Activated T-cell treated with anti-CD3 and anti-CD28 coated beads, Interleukin-2, amount 50 U/mL, for 4 hours (primary cell): ENCODE data around the gene SSTR4. TPM values are rescaled to one million over a fixed set of nuclear protein-coding genes. Genes with fewer than 3 reads are reported as not detected.

Experiments used
- ATAC-seq, 2 donors: fragments of 200-7000 bp; cut with Tn5 transposase; one replicate each; pipeline ENCODE4 v1.10.0; 2021
- DNase-seq: peaks from one replicate; pipeline ENCODE4 v3.0.0-alpha.2; 2020
- H3K27me3 Mint-ChIP-seq: one replicate; pipeline ENCODE4 v1.8.0; 2021; ENCODE audit warnings: low read depth, mixed read lengths
- H3K36me3 Mint-ChIP-seq: one replicate; pipeline ENCODE4 v1.8.0; 2022; ENCODE audit warnings: mixed read lengths; ENCODE audit not compliant: insufficient read depth
- H3K4me1 Mint-ChIP-seq: one replicate; pipeline ENCODE4 v1.8.0; 2021; ENCODE audit warnings: low read depth, mixed read lengths
- H3K4me3 Mint-ChIP-seq: one replicate; pipeline ENCODE4 v1.8.0; 2021; ENCODE audit warnings: mild to moderate bottlenecking, moderate library complexity, mixed read lengths
- H3K9me3 Mint-ChIP-seq: one replicate; pipeline ENCODE4 v1.8.0; 2021; ENCODE audit warnings: mixed read lengths
- total RNA-seq, 3 donors: library from RNA; stranded (reverse); gene quantifications; one replicate each; pipeline ENCODE4 v1.2.1, GENCODE V29; 2021

SSTR4 gene
- total RNA-seq, 3 donors from 2014 or later: not detected

DNA sequence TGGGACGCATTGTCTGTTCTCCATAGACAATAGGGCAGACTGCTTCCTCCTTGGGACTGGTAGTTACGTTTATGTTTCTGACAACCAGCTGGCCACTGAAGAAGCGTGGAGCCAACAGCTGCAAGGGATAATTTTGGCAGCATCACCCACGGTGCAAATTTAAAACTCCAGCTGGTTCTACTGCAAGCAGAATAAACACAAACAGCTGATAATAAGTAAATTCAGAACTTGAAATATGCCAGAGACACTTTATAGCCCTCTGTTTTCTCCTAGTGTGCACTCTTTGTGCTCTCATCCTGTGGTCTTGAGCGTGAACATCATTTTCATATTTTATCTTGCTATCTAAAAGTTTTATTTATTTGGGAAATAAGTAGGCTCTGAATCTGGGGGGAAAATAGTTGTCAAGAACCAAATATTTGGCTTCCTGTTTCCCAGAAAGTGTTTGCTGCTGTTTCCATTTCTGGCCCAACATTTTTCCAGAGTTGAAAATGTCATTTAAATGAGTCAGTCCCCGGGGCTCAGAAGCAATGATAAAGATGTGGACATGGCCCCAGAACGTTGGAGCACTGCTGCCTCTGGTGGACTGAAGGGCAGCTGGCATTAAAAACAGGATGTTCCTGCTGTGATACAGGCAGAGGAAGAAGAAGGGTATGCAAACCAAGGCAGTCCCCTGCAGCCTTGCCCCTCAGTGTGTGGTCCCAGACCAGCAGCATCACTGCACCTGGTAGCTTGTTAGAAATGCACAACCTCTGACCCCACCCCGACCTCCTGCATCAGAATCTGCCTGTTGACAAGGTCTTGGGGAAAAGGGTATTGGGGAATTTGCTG lies 26.8 kb downstream of the SSTR4 start:
- Mint-ChIP-seq H3K4me1 (no peaks in the 10 kb centered on the region), H3K27me3 (peaks cover 3% of the 10 kb centered on the region), H3K9me3 (no peaks in the 10 kb centered on the region), H3K4me3 (no peak overlapping the region), H3K36me3 (no peaks in the 10 kb centered on the region)
- no peak for DNase-seq
- ATAC-seq: no peak

DNA sequence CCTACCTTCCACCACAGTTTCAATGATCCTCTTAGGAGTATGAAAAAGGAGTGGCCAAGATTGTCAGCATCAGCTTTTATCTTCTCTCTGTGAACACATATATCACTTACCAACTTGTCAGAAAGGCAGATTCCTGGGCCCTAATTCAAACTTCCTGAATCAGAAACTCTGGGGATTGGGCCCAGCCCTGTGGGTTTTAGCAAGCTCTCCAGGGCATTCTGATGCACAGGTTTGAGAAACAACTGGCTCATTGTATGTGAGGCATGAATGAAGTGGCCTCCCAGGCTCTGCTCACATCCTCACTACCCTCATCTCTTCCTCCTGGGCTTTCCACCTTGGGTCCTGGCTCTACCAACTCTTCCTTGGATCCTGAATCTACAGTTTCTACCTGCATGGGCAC lies 27.5 kb downstream of the SSTR4 start:
- ATAC-seq: no peak
- Mint-ChIP-seq H3K9me3 (no peaks in the 10 kb centered on the region), H3K4me3 (no peak overlapping the region), H3K27me3 (peaks cover 3% of the 10 kb centered on the region), H3K4me1 (no peaks in the 10 kb centered on the region), H3K36me3 (no peaks in the 10 kb centered on the region)
- no peak for DNase-seq

DNA sequence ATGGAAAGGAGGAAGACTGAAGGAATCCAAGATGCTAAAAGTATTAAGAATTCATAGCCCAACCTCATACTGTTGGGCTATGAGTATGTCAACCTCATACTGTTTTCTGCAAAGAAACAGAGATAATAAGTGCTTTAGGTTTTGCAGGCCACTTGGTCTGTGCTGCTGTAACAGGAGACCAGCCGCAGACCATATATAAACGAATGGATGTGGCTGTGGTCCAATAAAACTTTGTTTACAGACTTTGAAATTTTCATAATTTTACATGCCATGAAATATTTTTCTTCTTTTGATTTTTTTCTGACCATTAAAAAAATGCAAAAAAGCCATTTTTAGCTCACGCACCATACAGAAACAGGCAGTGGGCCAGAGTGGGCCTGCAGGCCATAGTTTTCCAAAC lies 28.1 kb downstream of the SSTR4 start:
- Mint-ChIP-seq H3K27me3 (peaks cover 3% of the 10 kb centered on the region), H3K36me3 (no peaks in the 10 kb centered on the region), H3K9me3 (no peaks in the 10 kb centered on the region), H3K4me1 (no peaks in the 10 kb centered on the region), H3K4me3 (no peak overlapping the region)
- DNase-seq (no peak), ATAC-seq (no peak)

DNA sequence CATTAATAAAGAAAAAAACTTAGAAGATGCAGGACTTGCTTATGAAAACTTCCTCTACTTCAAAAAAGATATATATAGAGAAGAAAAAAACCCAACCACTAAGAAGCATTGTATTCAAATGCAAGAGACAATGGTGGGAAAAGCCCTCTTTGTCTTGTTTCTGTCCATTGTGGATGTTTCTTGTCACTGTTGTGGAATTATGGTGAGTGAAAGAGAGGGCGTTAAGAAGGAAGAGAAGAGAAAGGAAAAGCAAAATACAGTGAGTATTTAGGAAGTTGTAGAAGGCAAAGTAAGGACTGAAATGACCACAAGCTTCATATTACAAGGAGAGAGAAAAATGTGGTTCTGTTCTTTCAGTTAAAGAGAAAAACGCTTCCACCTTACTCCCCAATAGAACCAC lies 28.5 kb downstream of the SSTR4 start:
- DNase-seq (no peak), ATAC-seq (no peak)
- Mint-ChIP-seq H3K27me3 (peaks cover 3% of the 10 kb centered on the region), H3K9me3 (no peaks in the 10 kb centered on the region), H3K36me3 (no peaks in the 10 kb centered on the region), H3K4me1 (no peaks in the 10 kb centered on the region), H3K4me3 (no peak overlapping the region)

DNA sequence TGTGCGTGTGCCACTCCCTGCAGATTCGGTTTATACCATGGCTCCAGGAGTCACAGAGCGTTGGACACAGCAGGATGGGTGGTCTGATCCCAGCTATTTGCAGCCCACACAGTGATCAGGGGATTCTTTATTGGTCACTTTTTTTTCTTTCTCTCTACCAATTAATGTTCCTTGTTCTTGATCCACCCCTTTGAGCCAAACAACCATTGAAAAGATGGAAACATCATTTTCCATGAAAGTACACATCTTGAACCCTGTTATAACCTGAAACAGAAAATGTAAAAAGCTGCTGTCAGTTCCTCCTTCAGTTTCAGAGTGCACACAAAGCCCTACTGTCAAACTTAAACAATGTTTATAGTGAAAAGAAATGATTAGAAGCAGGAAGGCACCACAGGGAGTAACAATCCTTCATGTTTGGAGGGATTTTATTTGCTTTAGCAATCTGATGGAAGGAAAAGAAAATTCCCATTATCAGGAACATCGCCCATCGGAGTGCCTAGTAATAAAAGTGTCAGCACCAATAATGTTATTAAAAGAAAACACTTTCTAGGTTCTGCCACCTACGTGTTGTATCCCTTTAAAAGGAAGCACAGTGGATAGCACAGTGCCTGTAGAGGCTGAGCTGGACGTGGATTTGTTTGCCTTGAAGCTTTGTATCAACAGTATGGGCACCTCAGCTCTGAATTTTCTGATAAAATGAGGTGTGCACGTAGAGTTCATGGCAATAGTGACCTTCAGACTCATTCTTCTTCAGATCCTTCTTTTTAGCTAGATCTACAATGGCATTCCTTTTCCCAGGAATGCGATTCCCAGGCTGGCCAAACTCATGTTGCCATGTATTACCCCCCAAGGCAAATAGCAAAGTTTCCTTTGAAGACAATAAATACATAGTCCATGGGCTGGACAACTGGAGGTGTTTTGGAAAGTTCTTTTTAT lies 30.4 kb downstream of the SSTR4 start:
- Mint-ChIP-seq H3K4me3 (no peak overlapping the region), H3K27me3 (peaks cover 5% of the 10 kb centered on the region), H3K4me1 (no peaks in the 10 kb centered on the region), H3K9me3 (no peaks in the 10 kb centered on the region), H3K36me3 (no peaks in the 10 kb centered on the region)
- no peak for ATAC-seq
- no peak for DNase-seq

DNA sequence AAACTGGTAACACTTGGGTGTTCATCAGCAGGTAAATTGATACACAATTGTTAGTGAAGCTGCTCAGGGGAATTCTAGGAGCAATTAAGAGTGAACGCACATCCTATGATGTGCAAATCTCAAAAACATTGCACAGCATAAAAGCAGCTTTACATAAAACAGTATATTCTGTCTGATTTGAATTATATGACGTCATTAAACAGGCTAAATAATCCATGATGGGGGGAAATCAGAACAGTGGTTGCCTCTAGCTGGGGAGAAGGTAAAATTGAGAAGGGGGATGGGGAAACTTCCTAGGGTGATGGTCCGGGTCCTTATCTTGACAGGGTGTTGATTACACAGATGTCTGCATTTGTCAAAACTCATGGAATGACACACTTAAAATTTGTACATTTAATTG lies 31.7 kb downstream of the SSTR4 start:
- DNase-seq (no peak), ATAC-seq (no peak)
- Mint-ChIP-seq H3K4me3 (no peak overlapping the region), H3K36me3 (no peaks in the 10 kb centered on the region), H3K9me3 (no peaks in the 10 kb centered on the region), H3K4me1 (no peaks in the 10 kb centered on the region), H3K27me3 (peaks cover 5% of the 10 kb centered on the region)

DNA sequence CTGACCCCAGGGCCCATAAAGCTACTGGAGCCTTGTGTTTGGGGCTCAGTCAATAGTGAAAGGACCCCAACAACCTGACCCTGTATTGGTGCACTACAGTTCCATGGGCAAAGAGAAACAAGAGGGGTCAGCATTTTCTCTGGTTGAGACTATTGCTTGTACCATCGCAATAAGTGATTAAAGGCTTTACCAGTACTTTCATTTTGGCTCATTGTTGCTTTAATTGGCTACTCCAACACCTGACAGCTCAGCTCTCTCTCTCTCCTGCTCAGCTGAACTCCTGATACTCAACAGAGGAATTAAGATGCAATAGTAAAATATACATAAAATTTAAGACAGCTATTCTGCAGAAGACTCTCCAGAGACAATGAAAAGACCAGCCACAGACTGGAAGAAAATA lies 33.2 kb downstream of the SSTR4 start:
- H3K36me3 Mint-ChIP-seq: no peaks in the 10 kb centered on the region
- peaks cover 5% of the 10 kb centered on the region for H3K27me3 Mint-ChIP-seq
- no peaks in the 10 kb centered on the region for H3K9me3 Mint-ChIP-seq

DNA sequence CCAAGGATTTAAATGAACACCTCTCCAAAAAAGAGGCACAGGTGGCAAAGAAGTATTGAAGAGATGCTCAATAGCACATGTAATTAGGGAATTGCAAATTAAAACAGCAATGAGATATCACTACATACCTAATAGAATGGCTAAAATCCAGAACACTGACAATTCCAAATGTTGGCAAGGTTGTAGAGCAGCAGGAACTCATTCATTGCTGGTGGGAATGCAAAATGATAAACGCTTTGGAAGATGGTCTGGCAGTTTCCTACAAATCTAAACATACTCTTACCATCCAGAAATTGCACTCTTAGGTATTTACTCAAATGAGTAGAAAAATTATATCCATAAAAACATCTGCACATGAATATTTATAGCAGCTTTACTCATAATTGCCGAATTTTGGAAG lies 34.0 kb downstream of the SSTR4 start:
- ATAC-seq (no peak), DNase-seq (no peak)
- no peaks in the 10 kb centered on the region for H3K4me1 Mint-ChIP-seq
- peaks cover 3% of the 10 kb centered on the region for H3K27me3 Mint-ChIP-seq
- no peak overlapping the region for H3K4me3 Mint-ChIP-seq
- no peaks in the 10 kb centered on the region for H3K9me3 Mint-ChIP-seq
- no peaks in the 10 kb centered on the region for H3K36me3 Mint-ChIP-seq

More for the DNA sequence above, 33.2 kb downstream of the SSTR4 start:
- no peak for DNase-seq
- ATAC-seq: no peak
- Mint-ChIP-seq H3K4me3 (no peak overlapping the region), H3K4me1 (no peaks in the 10 kb centered on the region)

DNA sequence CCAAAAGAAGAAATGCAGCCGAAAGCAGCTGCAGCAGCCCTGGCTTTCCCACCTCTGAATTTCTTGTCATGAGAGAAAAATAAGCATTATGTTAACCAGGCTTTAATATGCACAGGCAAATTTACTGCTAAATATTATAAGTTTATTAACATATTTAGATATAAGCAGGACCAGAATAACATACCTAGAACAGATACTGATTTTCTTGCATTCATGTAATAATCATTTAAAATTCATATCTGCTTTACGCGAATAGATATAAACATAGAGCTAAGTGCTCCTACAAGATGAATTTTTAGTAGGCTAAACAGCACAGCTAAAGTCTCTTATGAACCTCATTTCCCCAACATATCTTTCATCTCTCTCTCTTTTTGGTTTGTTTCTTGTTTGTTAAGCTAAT lies 36.3 kb downstream of the SSTR4 start:
- no peak overlapping the region for H3K4me3 Mint-ChIP-seq
- no peaks in the 10 kb centered on the region for H3K4me1 Mint-ChIP-seq
- peaks cover 2% of the 10 kb centered on the region for H3K27me3 Mint-ChIP-seq
- no peaks in the 10 kb centered on the region for H3K36me3 Mint-ChIP-seq
- ATAC-seq (no peak), DNase-seq (no peak)
- H3K9me3 Mint-ChIP-seq: no peaks in the 10 kb centered on the region

DNA sequence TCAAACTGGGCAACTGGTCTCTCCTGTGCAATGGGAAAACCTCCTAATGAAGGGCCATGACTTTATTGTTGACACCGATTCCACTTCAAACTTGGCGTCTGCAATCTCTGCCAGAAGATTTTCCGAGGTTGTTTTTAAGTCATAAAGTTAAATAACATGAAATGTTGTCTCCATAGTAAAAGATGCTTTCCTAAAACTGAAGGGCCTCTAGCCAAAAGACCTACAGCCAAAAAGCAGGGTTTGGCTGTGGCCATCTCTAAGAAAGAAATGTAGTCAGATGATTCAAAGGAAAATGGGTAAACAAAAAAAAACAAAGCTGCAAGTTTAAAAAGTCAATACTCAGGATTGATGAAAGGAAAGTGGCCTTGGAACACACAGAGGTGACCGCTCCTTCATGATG lies 36.9 kb downstream of the SSTR4 start:
- Mint-ChIP-seq H3K4me3 (no peak overlapping the region), H3K9me3 (no peaks in the 10 kb centered on the region), H3K27me3 (peaks cover 2% of the 10 kb centered on the region), H3K4me1 (no peaks in the 10 kb centered on the region), H3K36me3 (no peaks in the 10 kb centered on the region)
- ATAC-seq (no peak), DNase-seq (no peak)

DNA sequence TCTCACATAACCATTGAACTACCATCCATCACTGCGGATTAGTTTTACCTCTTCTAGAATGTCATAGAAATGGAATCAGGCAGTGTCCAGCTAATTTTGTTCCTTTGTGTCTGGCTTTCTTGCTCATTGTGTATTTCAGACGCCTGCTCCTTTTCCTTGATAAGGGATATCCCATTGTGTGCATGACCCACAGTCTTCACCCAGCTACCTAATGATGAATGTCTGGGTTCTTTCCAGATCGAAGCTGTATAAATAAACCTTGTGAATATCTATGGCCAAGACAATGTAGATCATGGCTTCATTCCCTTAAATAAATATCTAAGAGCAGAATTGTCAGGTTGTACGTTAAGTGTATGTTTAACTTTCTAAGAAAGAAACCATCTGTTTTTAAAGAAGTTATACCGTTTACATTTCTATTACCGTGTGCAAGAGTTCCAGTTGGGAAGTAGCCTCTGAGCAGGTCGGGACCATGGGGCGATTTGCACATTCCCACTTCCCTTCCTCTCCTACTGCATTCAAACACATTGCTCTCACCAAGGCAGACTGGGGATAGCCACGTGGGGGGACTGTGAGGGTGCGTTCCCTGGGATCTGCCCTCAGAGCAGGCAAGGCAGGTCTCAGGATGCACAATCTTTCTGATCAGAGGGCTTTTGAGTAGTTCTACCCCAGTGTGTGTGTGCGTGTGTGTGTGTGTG lies 37.9 kb downstream of the SSTR4 start:
- H3K27me3 Mint-ChIP-seq: peaks cover 2% of the 10 kb centered on the region
- H3K36me3 Mint-ChIP-seq: no peaks in the 10 kb centered on the region
- ATAC-seq: no peak
- H3K4me1 Mint-ChIP-seq: no peaks in the 10 kb centered on the region
- H3K9me3 Mint-ChIP-seq: no peaks in the 10 kb centered on the region
- H3K4me3 Mint-ChIP-seq: no peak overlapping the region
- DNase-seq: no peak

DNA sequence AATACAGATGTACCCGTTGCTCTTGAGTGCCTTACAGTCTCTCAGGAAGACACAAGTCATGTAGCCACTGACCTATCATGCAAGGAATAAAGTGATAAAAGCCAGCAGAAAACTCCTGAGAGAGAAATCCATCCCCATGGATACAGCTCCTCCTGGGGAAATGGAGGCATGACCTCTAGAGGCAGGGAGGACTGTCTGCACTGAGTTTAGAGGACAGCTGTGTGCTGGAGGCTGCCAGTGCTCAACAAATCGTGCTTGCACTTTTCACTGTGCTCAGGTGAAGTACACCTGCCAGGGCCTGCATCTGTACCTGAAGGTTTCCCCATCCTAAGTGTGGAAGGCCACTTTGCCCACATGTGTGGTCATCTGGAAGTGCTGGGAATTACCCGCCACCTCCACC lies 38.9 kb downstream of the SSTR4 start:
- Mint-ChIP-seq H3K9me3 (no peaks in the 10 kb centered on the region), H3K27me3 (peaks cover 2% of the 10 kb centered on the region), H3K36me3 (no peaks in the 10 kb centered on the region), H3K4me3 (no peak overlapping the region), H3K4me1 (no peaks in the 10 kb centered on the region)
- ATAC-seq (no peak), DNase-seq (no peak)

DNA sequence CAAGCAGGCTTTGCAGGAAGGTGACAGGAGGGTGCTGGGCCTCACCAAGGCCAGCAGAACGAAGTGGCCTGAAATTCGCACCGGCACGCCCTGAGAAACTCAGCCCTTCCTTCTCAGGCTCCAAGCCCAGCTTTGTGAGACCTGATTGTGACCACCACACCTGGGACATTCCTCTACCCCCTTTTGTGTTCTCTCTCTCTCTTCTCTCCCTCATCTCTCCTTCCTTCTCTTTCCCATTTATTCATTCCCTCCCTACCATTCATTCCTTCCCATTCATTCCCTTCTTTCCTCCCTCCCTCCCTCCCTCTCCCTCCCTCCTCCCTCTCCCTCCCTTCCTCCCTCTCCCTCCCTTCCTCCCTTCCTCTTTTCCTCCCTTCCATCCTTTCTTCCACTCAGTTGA lies 42.2 kb downstream of the SSTR4 start:
- Mint-ChIP-seq H3K4me1 (no peaks in the 10 kb centered on the region), H3K9me3 (no peaks in the 10 kb centered on the region), H3K4me3 (no peak overlapping the region), H3K27me3 (no peaks in the 10 kb centered on the region), H3K36me3 (no peaks in the 10 kb centered on the region)
- DNase-seq (no peak), ATAC-seq (no peak)

DNA sequence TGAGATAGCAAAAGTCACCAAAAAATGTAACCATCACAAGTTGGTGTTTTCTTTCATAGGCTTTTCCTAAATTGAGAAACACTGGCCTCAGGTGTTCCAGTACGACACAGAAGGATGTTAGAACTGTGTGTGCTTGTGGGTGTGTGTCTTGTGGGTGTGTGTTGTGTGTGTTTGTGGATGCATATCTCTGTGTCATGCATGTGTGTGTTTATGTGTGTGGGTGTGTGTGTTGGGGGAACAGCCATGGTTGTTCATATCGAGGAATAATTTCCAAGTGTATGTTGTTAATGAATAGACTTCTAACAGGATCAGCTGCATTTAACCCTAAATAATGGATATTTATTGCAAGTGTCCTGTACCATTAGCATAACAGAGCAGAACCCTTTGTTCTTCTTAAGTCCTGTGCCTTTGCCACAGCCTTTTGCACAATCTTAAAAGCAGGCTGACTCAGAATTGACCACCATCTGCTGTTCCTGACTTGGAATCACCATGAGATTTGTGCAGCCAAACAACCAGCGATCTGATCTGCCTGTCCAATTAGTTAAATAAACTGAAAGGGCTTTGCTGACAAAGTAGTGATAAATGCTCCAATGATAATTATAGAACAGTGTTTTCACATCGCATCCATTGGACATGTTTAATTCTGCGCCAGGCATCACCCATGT lies 43.4 kb downstream of the SSTR4 start:
- Mint-ChIP-seq H3K27me3 (no peaks in the 10 kb centered on the region), H3K4me1 (no peaks in the 10 kb centered on the region), H3K4me3 (no peak overlapping the region), H3K9me3 (no peaks in the 10 kb centered on the region), H3K36me3 (no peaks in the 10 kb centered on the region)
- DNase-seq (no peak), ATAC-seq (no peak)
